ENCODE data around the gene TMPRSS6.

DNA sequence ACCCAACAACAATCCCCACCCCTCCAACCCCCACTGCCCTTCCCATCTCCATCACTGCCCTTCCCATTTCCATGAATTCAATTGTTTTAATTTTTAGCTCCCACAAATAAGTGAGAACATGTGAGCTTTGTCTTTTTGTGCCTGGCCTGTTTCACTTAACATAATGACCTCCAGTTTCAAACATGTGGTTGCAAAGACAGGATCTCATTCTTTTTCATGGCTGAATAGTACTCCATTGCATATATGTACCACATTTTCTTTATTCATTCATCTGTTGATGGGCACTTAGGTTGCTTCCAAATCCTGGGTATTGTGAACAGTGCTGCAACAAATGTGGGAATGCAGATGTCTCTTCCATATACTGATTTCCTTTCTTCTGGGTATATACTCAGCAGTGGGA, 41.2 kb upstream of the TMPRSS6 start:
- no peak for TF ChIP-seq CTCF (IDR thresholded peaks at IDR 0.05)
- no peak for TF ChIP-seq POLR2A (IDR thresholded peaks at IDR 0.05)
- TF ChIP-seq POLR2AphosphoS5 (IDR thresholded peaks at IDR 0.05) = no peak
- no peak for TF ChIP-seq EP300 (IDR thresholded peaks at IDR 0.05; ENCODE audit: low read depth)

Data from transverse colon (tissue), 4 donors.